Liver (tissue), 9 donors: Measurements from ENCODE around the gene SAFB. TPM values are rescaled to one million over a fixed set of nuclear protein-coding genes. Genes with fewer than 3 reads are reported as not detected.

ENCODE experiments used
- DNase-seq: peaks from one replicate; pipeline ENCODE4 v3.0.0-alpha.2; 2017; ENCODE audit warnings: low spot score
- H3K27ac ChIP-seq, 2 donors: one replicate each; pipeline ENCODE4 v1.7.0; 2013; ENCODE audit warnings: inconsistent platforms in 2 of 2, low read length in 2 of 2, control low read depth in 1 of 2, low read depth in 1 of 2, mild to moderate bottlenecking in 1 of 2
- H3K27me3 ChIP-seq, 4 donors: one replicate each; pipeline versions ENCODE4 v1.6.1 to v1.7.0; 2013; ENCODE audit warnings: low read length in 3 of 4, inconsistent platforms in 1 of 4, mild to moderate bottlenecking in 1 of 4, moderate library complexity in 1 of 4; ENCODE audit not compliant: control insufficient read depth in 4 of 4, insufficient read depth in 4 of 4
- H3K36me3 ChIP-seq, 4 donors: one replicate each; pipeline versions ENCODE4 v1.6.1 to v1.7.0; 2013; ENCODE audit warnings: low read length in 3 of 4, mild to moderate bottlenecking in 3 of 4, low read depth in 1 of 4, moderate library complexity in 1 of 4; ENCODE audit not compliant: control insufficient read depth in 4 of 4, insufficient read depth in 3 of 4
- H3K4me1 ChIP-seq, 4 donors: one replicate each; pipeline versions ENCODE4 v1.6.1 to v1.7.0; 2013; ENCODE audit warnings: low read length in 3 of 4, mild to moderate bottlenecking in 3 of 4, moderate library complexity in 1 of 4; ENCODE audit not compliant: control insufficient read depth in 4 of 4, insufficient read depth in 4 of 4
- H3K4me3 ChIP-seq, 3 donors: one replicate each; pipeline versions ENCODE4 v1.6.1 to v1.7.0; 2013; ENCODE audit warnings: low read length in 3 of 3, control low read depth in 1 of 3, low read depth in 1 of 3, mild to moderate bottlenecking in 1 of 3
- H3K9ac ChIP-seq, 2 donors: one replicate each; pipeline ENCODE4 v1.7.0; 2013; ENCODE audit warnings: low read length in 2 of 2, mild to moderate bottlenecking in 2 of 2, moderate library complexity in 2 of 2, control low read depth in 1 of 2, low read depth in 1 of 2
- H3K9me3 ChIP-seq, 4 donors: one replicate each; pipeline versions ENCODE4 v1.6.1 to v1.7.0; 2013; ENCODE audit warnings: low read length in 3 of 4; ENCODE audit not compliant: control insufficient read depth in 4 of 4
- EGR1 ChIP-seq, 2 donors: IDR thresholded peaks; 2 replicates each; pipeline ENCODE4 v1.6.1; 2016 to 2018; ENCODE audit warnings: antibody characterized with exemption in 2 of 2, low read depth in 2 of 2
- FOXA1 ChIP-seq: IDR thresholded peaks from 2 replicates; pipeline ENCODE4 v1.6.1; 2016; ENCODE audit warnings: antibody characterized with exemption
- JUND ChIP-seq, 2 donors: IDR thresholded peaks; 2 replicates each; pipeline ENCODE4 v1.6.1; 2016; ENCODE audit warnings: antibody characterized with exemption in 2 of 2
- RAD21 ChIP-seq, 2 donors: IDR thresholded peaks; 2 replicates each; pipeline ENCODE4 v1.6.1; 2016; ENCODE audit warnings: antibody characterized with exemption in 2 of 2, mild to moderate bottlenecking in 2 of 2
- RXRA ChIP-seq, 2 donors: IDR thresholded peaks; 2 replicates each; pipeline ENCODE4 v1.6.1; 2017 to 2018; ENCODE audit warnings: antibody characterized with exemption in 2 of 2, mild to moderate bottlenecking in 1 of 2
- YY1 ChIP-seq: IDR thresholded peaks from 2 replicates; pipeline ENCODE4 v1.6.1; 2016; ENCODE audit warnings: antibody characterized with exemption, mild to moderate bottlenecking
- WGBS: extraction: QIAGEN DNeasy Blood & Tissue Kit; methylation state at CpG from one replicate; pipeline ENCODE4 v1.1.7; 2013; 5-methylcytosine and 5-hydroxymethylcytosine counted together
- polyA plus RNA-seq, 2 donors: library from polyadenylated mRNA; stranded (reverse) in 1 of 2; unstranded in 1 of 2; fragments of 200-250 nt in 1 of 2; fragments of >200 nt in 1 of 2; fragmentation: Nextera tagmentation in 1 of 2; extraction: Ambion mirVana in 1 of 2; gene quantifications; one replicate each; pipeline versions ENCODE4 v1.2.1 to v1.2.3, GENCODE V29; 2013 to 2015
- total RNA-seq, 2 donors: library from RNA; depleted of rRNA; stranded (reverse); fragments of >200 nt; gene quantifications; one replicate each; pipeline ENCODE4 v1.2.3, GENCODE V29; 2014
- TF ChIP-seq, protein P1 (sequence below): IDR thresholded peaks from 2 replicates; pipeline ENCODE4 v1.6.1; 2016; ENCODE audit warnings: antibody characterized with exemption
- TF ChIP-seq, protein P2 (sequence below): fragments of 150-350 bp; IDR thresholded peaks from 2 replicates; pipeline ENCODE4 v1.5.1; 2017; ENCODE audit warnings: improper control_type of control experiment, low read depth, low read length; ENCODE audit not compliant: missing input control
- TF ChIP-seq, protein P3 (sequence below): IDR thresholded peaks from 2 replicates; pipeline ENCODE4 v1.6.1; 2016; ENCODE audit warnings: antibody characterized with exemption, mild to moderate bottlenecking
- donor health status: healthy.
- donor health status: healthy.
- donor health status: healthy.
- donor health status: healthy.
- donor health status: healthy.

The SAFB gene
- total and polyA plus RNA-seq, 4 donors, result 16.5 to 65.0 (median 38.5) TPM

GRCh38 chr19:5703819-5704818, 81.2 kb downstream of the SAFB start:
- no peaks in the 10 kb centered on the region for H3K27me3 ChIP-seq
- H3K27ac ChIP-seq, result no peak overlapping the region
- H3K9me3 ChIP-seq, result no peaks in the 10 kb centered on the region
- no peaks in the 10 kb centered on the region for H3K4me1 ChIP-seq
- TF ChIP-seq EGR1 (IDR thresholded peaks at IDR 0.05; ENCODE audit: low read depth in 2 of 2) (no peak), YY1 (no peak), RXRA (IDR thresholded peaks at IDR 0.05) (no peak), FOXA1 (no peak), JUND (IDR thresholded peaks at IDR 0.05) (no peak), RAD21 (IDR thresholded peaks at IDR 0.05) (no peak)
- TF ChIP-seq, protein P1, sequence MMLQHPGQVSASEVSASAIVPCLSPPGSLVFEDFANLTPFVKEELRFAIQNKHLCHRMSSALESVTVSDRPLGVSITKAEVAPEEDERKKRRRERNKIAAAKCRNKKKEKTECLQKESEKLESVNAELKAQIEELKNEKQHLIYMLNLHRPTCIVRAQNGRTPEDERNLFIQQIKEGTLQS, result no peak
- TF ChIP-seq, protein P2, sequence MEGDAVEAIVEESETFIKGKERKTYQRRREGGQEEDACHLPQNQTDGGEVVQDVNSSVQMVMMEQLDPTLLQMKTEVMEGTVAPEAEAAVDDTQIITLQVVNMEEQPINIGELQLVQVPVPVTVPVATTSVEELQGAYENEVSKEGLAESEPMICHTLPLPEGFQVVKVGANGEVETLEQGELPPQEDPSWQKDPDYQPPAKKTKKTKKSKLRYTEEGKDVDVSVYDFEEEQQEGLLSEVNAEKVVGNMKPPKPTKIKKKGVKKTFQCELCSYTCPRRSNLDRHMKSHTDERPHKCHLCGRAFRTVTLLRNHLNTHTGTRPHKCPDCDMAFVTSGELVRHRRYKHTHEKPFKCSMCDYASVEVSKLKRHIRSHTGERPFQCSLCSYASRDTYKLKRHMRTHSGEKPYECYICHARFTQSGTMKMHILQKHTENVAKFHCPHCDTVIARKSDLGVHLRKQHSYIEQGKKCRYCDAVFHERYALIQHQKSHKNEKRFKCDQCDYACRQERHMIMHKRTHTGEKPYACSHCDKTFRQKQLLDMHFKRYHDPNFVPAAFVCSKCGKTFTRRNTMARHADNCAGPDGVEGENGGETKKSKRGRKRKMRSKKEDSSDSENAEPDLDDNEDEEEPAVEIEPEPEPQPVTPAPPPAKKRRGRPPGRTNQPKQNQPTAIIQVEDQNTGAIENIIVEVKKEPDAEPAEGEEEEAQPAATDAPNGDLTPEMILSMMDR, result no peak
- TF ChIP-seq, protein P3, sequence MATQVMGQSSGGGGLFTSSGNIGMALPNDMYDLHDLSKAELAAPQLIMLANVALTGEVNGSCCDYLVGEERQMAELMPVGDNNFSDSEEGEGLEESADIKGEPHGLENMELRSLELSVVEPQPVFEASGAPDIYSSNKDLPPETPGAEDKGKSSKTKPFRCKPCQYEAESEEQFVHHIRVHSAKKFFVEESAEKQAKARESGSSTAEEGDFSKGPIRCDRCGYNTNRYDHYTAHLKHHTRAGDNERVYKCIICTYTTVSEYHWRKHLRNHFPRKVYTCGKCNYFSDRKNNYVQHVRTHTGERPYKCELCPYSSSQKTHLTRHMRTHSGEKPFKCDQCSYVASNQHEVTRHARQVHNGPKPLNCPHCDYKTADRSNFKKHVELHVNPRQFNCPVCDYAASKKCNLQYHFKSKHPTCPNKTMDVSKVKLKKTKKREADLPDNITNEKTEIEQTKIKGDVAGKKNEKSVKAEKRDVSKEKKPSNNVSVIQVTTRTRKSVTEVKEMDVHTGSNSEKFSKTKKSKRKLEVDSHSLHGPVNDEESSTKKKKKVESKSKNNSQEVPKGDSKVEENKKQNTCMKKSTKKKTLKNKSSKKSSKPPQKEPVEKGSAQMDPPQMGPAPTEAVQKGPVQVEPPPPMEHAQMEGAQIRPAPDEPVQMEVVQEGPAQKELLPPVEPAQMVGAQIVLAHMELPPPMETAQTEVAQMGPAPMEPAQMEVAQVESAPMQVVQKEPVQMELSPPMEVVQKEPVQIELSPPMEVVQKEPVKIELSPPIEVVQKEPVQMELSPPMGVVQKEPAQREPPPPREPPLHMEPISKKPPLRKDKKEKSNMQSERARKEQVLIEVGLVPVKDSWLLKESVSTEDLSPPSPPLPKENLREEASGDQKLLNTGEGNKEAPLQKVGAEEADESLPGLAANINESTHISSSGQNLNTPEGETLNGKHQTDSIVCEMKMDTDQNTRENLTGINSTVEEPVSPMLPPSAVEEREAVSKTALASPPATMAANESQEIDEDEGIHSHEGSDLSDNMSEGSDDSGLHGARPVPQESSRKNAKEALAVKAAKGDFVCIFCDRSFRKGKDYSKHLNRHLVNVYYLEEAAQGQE, result no peak
- H3K36me3 ChIP-seq, result peaks cover 22 to 57% (median 31%) of the 10 kb centered on the region in 4 donors
- no peak for DNase-seq
- H3K4me3 ChIP-seq, result no peak overlapping the region
- WGBS, result 97% methylated on average over 40 of the region's 40 CpGs
- no peak overlapping the region for H3K9ac ChIP-seq

GRCh38 chr19:5705552-5705951, 82.7 kb downstream of the SAFB start:
- 94% methylated on average over 16 of the region's 16 CpGs for WGBS
- no peak overlapping the region for H3K9ac ChIP-seq
- H3K36me3 ChIP-seq, result peaks cover 25 to 59% (median 30%) of the 10 kb centered on the region in 4 donors
- TF ChIP-seq RAD21 (IDR thresholded peaks at IDR 0.05) (no peak), JUND (IDR thresholded peaks at IDR 0.05) (no peak), YY1 (no peak), EGR1 (IDR thresholded peaks at IDR 0.05; ENCODE audit: low read depth in 2 of 2) (no peak)
- TF ChIP-seq, protein P1, result no peak
- TF ChIP-seq, protein P3, result no peak
- H3K27ac ChIP-seq, result no peak overlapping the region
- H3K4me3 ChIP-seq, result no peak overlapping the region
- no peaks in the 10 kb centered on the region for H3K9me3 ChIP-seq
- no peak for DNase-seq
- H3K27me3 ChIP-seq, result no peaks in the 10 kb centered on the region
- no peaks in the 10 kb centered on the region for H3K4me1 ChIP-seq
